ENCODE data around the gene RAI2. TPM values are rescaled to one million over a fixed set of nuclear protein-coding genes. Genes with fewer than 3 reads are reported as not detected.

Gene RAI2
- total RNA-seq, 1 experiment from 2014 or later: 0.18 TPM

DNA sequence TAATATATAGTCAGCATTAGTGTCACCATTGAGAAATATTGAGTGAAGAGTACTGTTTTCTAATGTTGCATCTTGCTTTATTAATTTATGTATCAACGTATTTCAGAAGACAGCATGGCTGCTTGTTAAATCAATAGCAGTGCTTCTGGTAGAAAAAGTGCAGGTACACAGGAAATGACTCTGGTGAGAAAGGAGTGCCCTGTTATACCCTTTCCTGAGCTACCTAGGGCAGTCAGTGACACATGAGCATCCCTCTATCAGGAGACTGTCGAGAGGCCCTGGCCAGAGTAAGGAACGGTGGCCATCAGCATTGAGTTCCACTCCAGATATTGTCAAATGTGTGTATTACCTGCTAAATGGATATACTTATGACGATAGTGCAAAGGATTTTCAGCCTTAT, 81.7 kb downstream of the RAI2 start:
- POLR2A ChIA-PET: no interaction called here
- no peak overlapping the region for H3K4me3 ChIP-seq (ENCODE audit: low read depth, low read length)
- Mint-ChIP-seq H3K4me3 (ENCODE audit: unreplicated experiment) (no peak overlapping the region), H3K4me1 (ENCODE audit: low read depth, unreplicated experiment) (no peaks in the 10 kb centered on the region), H3K27ac (ENCODE audit: unreplicated experiment) (no peak overlapping the region), H3K27me3 (ENCODE audit: insufficient read depth, unreplicated experiment) (peaks cover 6% of the 10 kb centered on the region), H3K36me3 (ENCODE audit: insufficient read depth, unreplicated experiment) (no peaks in the 10 kb centered on the region), H3K9me3 (ENCODE audit: unreplicated experiment) (no peaks in the 10 kb centered on the region)
- no peaks in the 10 kb centered on the region for H3K27me3 ChIP-seq (replicated peaks; ENCODE audit: control insufficient read depth, insufficient read depth, low read length)
- intact Hi-C loops (cut with micrococcal nuclease; ENCODE audit: unreplicated experiment): no loop called here
- H3K9me3 ChIP-seq: no peaks in the 10 kb centered on the region
- TF ChIP-seq, protein P1, sequence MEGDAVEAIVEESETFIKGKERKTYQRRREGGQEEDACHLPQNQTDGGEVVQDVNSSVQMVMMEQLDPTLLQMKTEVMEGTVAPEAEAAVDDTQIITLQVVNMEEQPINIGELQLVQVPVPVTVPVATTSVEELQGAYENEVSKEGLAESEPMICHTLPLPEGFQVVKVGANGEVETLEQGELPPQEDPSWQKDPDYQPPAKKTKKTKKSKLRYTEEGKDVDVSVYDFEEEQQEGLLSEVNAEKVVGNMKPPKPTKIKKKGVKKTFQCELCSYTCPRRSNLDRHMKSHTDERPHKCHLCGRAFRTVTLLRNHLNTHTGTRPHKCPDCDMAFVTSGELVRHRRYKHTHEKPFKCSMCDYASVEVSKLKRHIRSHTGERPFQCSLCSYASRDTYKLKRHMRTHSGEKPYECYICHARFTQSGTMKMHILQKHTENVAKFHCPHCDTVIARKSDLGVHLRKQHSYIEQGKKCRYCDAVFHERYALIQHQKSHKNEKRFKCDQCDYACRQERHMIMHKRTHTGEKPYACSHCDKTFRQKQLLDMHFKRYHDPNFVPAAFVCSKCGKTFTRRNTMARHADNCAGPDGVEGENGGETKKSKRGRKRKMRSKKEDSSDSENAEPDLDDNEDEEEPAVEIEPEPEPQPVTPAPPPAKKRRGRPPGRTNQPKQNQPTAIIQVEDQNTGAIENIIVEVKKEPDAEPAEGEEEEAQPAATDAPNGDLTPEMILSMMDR (IDR thresholded peaks at IDR 0.05; ENCODE audit: insufficient read depth in 1 of 2, low read depth in 1 of 2, low read length in 1 of 2, severe bottlenecking in 1 of 2, unreplicated experiment in 1 of 2): no peak
- no peaks in the 10 kb centered on the region for H3K36me3 ChIP-seq (ENCODE audit: control insufficient read depth, insufficient read depth, low read length)
- H3K4me1 ChIP-seq: no peaks in the 10 kb centered on the region
- DNase-seq: no peak
- no TSS peak for BruUV-seq (replicated peaks)
- CTCF ChIA-PET: no interaction called here

DNA sequence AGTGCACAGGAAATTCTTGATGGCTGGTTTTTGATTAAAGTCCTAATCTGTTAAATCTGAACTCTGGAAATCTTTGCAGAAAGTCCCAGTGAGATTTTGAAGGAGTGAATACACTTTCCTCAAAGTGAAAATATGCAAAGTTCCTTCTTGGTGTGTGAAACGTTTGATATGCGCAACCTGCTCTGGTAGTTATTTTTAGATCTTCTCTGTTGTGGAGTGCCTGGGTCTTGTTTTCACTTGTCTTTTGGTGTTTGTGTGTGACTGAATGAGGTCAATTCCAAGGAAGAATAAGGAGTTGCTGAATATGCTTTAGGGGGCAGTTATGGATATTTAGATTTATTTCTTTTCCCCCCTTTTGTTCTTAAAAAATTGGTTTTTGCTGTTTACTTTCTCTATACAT, 82.1 kb downstream of the RAI2 start:
- Histone ChIP-seq H3K9me3 (no peaks in the 10 kb centered on the region), H3K4me3 (ENCODE audit: low read depth, low read length) (no peak overlapping the region), H3K36me3 (ENCODE audit: control insufficient read depth, insufficient read depth, low read length) (no peaks in the 10 kb centered on the region), H3K4me1 (no peaks in the 10 kb centered on the region), H3K27me3 (replicated peaks; ENCODE audit: control insufficient read depth, insufficient read depth, low read length) (no peaks in the 10 kb centered on the region)
- H3K36me3 Mint-ChIP-seq (ENCODE audit: insufficient read depth, unreplicated experiment): no peaks in the 10 kb centered on the region
- H3K9me3 Mint-ChIP-seq (ENCODE audit: unreplicated experiment): no peaks in the 10 kb centered on the region
- ChIA-PET POLR2A (no interaction called here), CTCF (no interaction called here)
- TF ChIP-seq, protein P1 (IDR thresholded peaks at IDR 0.05; ENCODE audit: insufficient read depth in 1 of 2, low read depth in 1 of 2, low read length in 1 of 2, severe bottlenecking in 1 of 2, unreplicated experiment in 1 of 2): no peak
- no peak overlapping the region for H3K4me3 Mint-ChIP-seq (ENCODE audit: unreplicated experiment)
- no peak overlapping the region for H3K27ac Mint-ChIP-seq (ENCODE audit: unreplicated experiment)
- H3K27me3 Mint-ChIP-seq (ENCODE audit: insufficient read depth, unreplicated experiment): peaks cover 6% of the 10 kb centered on the region
- H3K4me1 Mint-ChIP-seq (ENCODE audit: low read depth, unreplicated experiment): no peaks in the 10 kb centered on the region
- intact Hi-C loops (cut with micrococcal nuclease; ENCODE audit: unreplicated experiment): no loop called here
- BruUV-seq (replicated peaks): no TSS peak
- DNase-seq: no peak

DNA sequence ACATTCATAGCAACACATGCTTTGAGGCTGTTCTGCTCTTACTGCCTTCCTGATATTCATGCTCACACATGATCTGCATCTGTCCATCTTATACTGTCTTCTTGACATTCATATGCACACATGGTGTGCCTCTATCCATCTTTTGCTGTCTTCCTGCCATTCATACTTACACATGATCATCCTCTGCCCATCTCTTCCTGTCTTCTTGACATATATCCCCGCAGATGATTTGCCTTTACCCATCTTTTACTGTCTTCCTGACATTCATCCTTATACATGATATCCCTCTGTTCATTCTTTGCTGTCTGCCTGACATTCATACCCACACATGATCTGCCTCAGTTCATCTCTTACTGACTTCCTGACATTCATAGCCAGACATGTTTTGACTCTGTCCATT, 87.0 kb downstream of the RAI2 start:
- H3K27me3 ChIP-seq (replicated peaks; ENCODE audit: control insufficient read depth, insufficient read depth, low read length): no peaks in the 10 kb centered on the region; the same call in 1 of the 2 replicates
- no TSS peak for BruUV-seq (replicated peaks)
- DNase-seq: no peak
- H3K9me3 ChIP-seq: no peaks in the 10 kb centered on the region
- TF ChIP-seq, protein P1 (IDR thresholded peaks at IDR 0.05; ENCODE audit: insufficient read depth in 1 of 2, low read depth in 1 of 2, low read length in 1 of 2, severe bottlenecking in 1 of 2, unreplicated experiment in 1 of 2): no peak
- Mint-ChIP-seq H3K4me3 (ENCODE audit: unreplicated experiment) (no peak overlapping the region), H3K27ac (ENCODE audit: unreplicated experiment) (no peak overlapping the region), H3K27me3 (ENCODE audit: insufficient read depth, unreplicated experiment) (peaks cover 6% of the 10 kb centered on the region), H3K4me1 (ENCODE audit: low read depth, unreplicated experiment) (no peaks in the 10 kb centered on the region), H3K36me3 (ENCODE audit: insufficient read depth, unreplicated experiment) (no peaks in the 10 kb centered on the region), H3K9me3 (ENCODE audit: unreplicated experiment) (no peaks in the 10 kb centered on the region)
- H3K4me1 ChIP-seq: no peaks in the 10 kb centered on the region
- ChIA-PET CTCF (no interaction called here), POLR2A (no interaction called here)
- intact Hi-C loops (cut with micrococcal nuclease; ENCODE audit: unreplicated experiment): no loop called here
- no peak overlapping the region for H3K4me3 ChIP-seq (ENCODE audit: low read depth, low read length)
- H3K36me3 ChIP-seq (ENCODE audit: control insufficient read depth, insufficient read depth, low read length): no peaks in the 10 kb centered on the region
